HG02759 (cell line): ENCODE results near the gene ICAM5.
"Not testable (repeated sequence)": the region's sequence is repeated elsewhere in the genome, so short reads cannot be mapped to it uniquely, and the experiment has no call there.

Experiments used
- ATAC-seq: cut with Tn5 transposase; IDR thresholded peaks from one replicate; pipeline ENCODE4 v1.9.1; 2021; ENCODE audit warnings: mild to moderate bottlenecking, moderate library complexity; ENCODE audit not compliant: unreplicated experiment

Gene ICAM5

DNA sequence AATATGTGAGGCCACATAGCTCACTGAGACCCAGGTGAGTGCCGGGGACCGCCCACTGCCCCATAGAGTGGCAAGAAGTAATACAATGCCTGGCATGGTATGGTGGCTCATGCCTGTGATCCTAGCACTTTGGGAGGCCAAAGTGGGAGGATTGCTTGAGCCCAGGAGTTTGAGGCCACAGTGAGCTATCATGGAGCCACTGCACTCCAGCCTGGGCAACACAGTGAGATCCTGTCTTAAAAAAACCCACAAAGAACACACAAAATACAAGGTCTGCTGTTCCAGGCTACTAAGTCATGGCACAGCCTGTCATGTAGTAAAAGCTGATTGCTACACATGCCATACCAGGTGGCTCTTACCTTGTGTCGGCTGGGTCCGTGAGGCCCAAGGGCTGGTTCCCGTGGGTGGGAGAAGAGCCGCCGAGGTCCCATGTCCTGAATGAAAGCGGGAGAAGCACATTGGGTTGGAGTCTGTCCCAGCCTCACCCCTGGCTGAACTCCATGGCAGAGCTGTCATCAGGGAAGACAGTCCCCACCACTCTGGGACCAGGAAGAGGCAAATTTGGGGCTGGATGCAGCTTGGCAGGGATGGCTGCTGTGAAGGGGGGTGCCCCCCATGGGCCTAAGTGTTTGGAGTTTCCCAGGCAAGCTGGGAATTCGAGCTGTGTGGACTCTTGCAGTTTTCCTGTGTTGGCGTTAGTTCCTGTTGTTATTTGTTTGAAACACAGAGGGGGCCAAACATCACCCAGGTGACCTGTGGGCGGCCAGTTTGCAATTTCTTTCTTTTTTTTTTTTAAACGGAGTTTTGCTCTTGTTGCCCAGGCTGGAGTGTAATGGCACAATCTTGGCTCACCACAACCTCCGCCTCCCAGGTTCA lies 29.3 kb downstream of the ICAM5 start:
- no peak for ATAC-seq

GRCh38 chr19:10320602-10321416 lies 31.1 kb downstream of the ICAM5 start:
- no peak for ATAC-seq

GRCh38 chr19:10321417-10321797 lies 31.7 kb downstream of the ICAM5 start:
- ATAC-seq, result no peak

GRCh38 chr19:10321874-10322835 lies 32.4 kb downstream of the ICAM5 start:
- ATAC-seq, result no peak

- no peak for ATAC-seq
Observed at GRCh38 chr19:10325732-10326131, 36.0 kb downstream of the ICAM5 start.

GRCh38 chr19:10327793-10328192 lies 38.0 kb downstream of the ICAM5 start:
- ATAC-seq, result no peak

DNA sequence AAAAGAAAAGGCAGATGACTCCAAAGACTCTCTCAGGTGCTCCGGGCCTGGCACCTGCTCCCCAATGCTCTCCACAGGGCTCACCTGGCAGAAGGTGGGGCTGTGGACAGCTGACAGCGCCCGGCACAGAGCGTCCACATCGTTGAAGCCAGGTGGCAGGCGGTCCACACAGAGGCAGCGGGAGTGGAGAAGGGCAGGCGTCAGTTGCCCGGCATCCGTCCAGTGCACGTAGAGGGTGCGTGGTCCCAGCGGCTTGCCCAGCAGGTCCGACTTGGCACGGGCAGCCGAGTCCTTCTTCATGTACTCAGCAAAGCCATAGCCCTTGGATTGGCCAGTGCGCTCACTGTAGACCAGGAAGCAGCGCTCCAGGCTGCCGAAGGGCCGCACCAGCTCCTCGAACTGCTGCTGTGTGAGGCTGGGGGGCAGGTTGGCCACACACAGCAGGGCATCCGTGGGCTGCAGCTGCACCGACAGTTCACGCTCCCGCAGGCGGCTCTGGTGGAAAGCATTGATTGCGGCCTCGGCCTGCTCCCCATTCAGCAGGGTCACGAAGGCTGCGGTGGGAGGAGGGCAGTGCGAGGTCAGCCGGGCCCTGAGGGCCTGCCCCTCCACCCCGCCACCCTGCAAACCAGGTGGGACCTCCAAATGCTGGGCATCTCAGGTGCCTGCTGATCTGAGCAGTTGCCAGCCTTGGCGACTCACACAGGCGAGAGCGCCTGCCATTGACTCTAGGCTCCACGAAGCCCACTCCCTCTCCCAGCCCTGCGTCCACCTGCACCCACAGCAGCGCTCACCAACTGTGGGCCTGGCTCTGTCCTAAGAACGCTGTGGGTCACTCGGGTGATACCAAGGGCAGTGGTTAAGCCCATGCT lies 39.0 kb downstream of the ICAM5 start:
- no peak for ATAC-seq

DNA sequence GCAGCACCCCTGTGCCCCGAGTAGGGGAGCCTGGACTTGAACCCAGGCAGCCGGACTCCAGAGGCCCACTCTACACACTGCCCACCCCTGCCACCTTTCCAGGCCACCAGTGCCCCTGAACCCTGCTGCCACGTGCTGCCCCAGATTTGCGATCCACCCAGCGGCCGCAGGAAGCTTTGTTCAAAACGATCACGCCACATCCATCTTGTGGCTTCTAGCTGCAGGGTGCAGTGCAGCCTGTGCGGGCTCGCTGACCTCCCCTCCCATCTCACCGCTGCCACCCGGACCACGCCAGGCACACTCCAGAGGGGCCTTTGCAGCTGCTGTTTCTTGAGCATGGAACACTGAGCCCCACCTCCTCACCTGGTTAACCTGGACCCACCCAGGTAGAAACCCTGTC lies 39.8 kb downstream of the ICAM5 start:
- ATAC-seq, result no peak

- ATAC-seq, result no peak
Observed at GRCh38 chr19:10332158-10332964, 42.6 kb downstream of the ICAM5 start.

DNA sequence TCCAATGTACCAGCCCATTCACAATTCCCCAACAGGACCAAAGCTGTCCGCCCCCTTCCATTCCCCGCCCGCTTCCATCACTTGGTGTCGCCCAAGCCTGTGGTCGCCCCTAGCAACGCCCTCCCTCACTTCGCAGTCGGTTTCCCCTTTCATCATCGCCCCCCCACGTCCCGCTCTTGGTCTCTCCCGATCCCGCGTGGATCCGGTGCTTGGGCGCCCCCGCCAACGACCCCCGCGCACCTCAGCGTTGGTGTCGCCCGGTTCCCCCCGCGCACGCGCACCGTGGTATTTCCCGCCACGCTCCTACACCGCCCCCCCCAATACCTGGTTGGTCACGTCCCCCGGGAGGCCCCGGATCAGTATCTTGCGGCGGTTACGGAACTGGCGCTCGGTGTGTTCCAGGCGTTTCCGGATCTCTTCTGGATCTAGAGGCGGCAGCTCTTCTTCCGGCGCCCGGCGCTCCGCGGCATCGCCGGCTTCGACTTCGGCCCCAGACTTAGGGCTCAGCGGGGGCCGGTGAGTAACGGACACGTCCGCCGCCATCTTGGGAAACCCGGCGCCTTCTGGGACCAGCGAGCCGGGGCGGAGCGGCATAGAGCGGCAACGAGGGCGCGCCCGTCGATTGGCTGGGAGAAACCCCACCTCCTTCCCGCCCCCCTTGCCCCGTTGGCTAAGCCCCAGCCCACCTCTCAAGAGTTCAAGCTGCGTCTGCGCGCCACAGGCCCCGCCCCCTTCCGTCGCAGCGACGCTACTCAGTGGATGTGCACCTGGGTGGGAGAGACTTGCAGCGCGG lies 43.4 kb downstream of the ICAM5 start, which contains the start of gene RAVER1:
Gene RAVER1 (minus strand): TSS at position 565 of the 793 bp plus-strand sequence. CDS start 22 bp downstream, at position 543.
- ATAC-seq, result peak; percentile 91

GRCh38 chr19:10333758-10334587 lies 44.2 kb downstream of the ICAM5 start:
- no peak for ATAC-seq

GRCh38 chr19:10334588-10335351 lies 45.0 kb downstream of the ICAM5 start:
- no peak for ATAC-seq

GRCh38 chr19:10335352-10335985 lies 45.7 kb downstream of the ICAM5 start:
- no peak for ATAC-seq

DNA sequence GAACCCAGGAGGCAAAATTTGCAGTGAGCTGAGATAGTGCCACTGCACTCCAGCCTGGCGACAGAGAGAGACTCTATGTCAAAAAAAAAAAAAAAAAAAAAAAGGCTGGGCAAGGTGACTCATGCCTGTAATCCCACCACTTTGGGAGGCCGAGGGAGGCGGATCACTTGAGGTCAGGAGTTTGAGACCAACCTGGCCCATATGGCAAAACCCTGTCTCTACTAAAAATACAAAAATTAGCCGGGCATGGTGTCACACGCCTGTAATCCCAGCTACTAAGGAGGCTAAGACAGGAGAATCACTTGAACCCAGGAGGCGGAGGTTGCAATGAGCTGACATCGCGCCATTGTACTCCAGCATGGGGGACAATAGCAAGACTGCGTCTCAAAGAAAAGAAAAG lies 47.0 kb downstream of the ICAM5 start:
- ATAC-seq, result not testable (repeated sequence)

GRCh38 chr19:10338940-10339339 lies 49.2 kb downstream of the ICAM5 start:
- no peak for ATAC-seq

DNA sequence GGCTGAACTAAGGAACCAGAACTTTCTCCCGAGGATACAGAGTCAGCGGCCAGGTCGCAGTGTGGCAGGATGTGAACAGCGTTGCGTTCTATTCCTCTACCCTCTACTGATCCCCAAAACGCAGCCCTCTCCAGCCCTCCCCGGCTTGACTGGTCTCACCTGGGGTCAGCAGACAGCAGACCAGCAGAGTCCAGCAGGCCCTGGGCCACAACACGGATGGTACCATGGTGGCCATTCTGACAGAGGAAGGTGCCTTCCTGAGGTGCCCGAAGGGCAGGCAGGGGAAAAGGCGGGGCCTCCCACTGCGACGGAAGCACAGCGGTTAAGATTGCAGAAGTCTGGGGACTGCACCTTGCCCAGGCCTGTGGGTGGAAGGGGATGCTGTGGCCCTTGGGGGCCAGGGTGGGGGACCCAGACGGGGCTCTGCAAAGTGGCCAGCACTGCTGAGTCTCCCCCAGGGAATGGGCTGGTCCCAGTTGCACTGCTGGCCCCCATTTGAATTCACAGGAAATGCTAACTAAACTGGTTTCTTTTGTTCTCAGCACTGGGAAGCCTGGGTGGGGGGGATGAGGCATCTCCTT lies 49.7 kb downstream of the ICAM5 start, which contains the start of gene ICAM3:
Gene ICAM3 (minus strand): TSS at position 245 of the 581 bp plus-strand sequence. CDS start 10 bp downstream, at position 235.
- peak; percentile 79 for ATAC-seq
